ENCODE data around the gene BORCS6. TPM values are rescaled to one million over a fixed set of nuclear protein-coding genes. Genes with fewer than 3 reads are reported as not detected.

BORCS6 gene
- total and polyA plus RNA-seq, 2 of the 13 experiments (the other 11 are each of a cell fraction or from before 2014, with no cell fraction given) = 2.0 to 5.1 TPM

DNA sequence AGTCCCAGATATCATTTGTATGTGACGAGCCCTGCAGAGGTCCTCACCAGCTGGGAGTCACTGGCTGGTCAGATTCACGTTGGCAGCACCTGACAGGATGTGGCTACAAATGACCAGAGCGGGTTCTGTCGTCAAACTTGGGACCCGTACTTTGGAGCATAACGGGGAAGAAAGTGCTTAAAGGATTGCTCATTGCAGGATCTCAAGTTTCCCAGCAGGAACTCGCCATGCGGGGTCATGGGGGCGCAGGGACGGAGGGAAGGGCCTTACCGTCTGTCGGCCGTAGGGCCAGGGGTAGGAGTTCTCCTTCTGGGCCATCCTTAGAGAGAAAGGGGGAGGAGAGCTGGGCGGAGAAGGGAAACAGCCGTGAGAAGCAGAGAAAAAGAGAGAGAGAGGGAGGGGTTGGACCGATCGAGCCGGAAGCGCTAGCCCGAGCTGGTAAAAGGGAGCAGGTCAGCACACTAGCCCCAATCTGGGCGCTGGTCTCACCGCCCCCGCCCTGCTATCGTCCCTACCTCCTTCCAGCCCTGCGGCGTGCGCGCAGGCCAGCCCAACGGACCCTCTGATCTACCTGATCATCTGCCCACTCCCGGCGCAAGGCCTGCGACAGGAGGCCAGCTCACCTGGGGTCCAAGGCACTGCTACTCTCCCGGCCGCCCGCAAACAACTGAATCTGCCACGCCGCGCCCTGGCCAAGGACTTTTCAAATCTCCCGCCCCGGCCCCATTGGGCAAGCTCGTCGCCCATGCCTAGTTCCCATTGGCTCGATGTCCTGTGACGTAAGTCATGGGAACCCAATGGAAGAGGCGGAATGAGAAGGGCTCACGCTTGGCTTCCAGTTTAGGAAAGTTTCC lies 20.2 kb upstream of the BORCS6 start, which contains the start of gene AURKB (continued):
- 0 out of 2 replicates have a peak, but pooled peaks have one; percentile 52 for TF ChIP-seq KLF12 (CRISPR knock-in tag; IDR thresholded peaks at IDR 0.05; ENCODE audit: borderline replicate concordance)
- TF ChIP-seq, protein P1, sequence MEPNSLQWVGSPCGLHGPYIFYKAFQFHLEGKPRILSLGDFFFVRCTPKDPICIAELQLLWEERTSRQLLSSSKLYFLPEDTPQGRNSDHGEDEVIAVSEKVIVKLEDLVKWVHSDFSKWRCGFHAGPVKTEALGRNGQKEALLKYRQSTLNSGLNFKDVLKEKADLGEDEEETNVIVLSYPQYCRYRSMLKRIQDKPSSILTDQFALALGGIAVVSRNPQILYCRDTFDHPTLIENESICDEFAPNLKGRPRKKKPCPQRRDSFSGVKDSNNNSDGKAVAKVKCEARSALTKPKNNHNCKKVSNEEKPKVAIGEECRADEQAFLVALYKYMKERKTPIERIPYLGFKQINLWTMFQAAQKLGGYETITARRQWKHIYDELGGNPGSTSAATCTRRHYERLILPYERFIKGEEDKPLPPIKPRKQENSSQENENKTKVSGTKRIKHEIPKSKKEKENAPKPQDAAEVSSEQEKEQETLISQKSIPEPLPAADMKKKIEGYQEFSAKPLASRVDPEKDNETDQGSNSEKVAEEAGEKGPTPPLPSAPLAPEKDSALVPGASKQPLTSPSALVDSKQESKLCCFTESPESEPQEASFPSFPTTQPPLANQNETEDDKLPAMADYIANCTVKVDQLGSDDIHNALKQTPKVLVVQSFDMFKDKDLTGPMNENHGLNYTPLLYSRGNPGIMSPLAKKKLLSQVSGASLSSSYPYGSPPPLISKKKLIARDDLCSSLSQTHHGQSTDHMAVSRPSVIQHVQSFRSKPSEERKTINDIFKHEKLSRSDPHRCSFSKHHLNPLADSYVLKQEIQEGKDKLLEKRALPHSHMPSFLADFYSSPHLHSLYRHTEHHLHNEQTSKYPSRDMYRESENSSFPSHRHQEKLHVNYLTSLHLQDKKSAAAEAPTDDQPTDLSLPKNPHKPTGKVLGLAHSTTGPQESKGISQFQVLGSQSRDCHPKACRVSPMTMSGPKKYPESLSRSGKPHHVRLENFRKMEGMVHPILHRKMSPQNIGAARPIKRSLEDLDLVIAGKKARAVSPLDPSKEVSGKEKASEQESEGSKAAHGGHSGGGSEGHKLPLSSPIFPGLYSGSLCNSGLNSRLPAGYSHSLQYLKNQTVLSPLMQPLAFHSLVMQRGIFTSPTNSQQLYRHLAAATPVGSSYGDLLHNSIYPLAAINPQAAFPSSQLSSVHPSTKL (CRISPR knock-in tag; IDR thresholded peaks at IDR 0.05) = no peak; the same call in 1 of the 2 replicates
- peak; percentile 85; the same call in 1 of the 2 replicates for TF ChIP-seq CEBPB (IDR thresholded peaks at IDR 0.05; ENCODE audit: borderline replicate concordance, low read depth, low read length)
- peak; percentile 83; the same call in 1 of the 2 replicates for TF ChIP-seq ZNF253 (CRISPR knock-in tag; IDR thresholded peaks at IDR 0.05; ENCODE audit: borderline replicate concordance)
- TF ChIP-seq, protein P2, sequence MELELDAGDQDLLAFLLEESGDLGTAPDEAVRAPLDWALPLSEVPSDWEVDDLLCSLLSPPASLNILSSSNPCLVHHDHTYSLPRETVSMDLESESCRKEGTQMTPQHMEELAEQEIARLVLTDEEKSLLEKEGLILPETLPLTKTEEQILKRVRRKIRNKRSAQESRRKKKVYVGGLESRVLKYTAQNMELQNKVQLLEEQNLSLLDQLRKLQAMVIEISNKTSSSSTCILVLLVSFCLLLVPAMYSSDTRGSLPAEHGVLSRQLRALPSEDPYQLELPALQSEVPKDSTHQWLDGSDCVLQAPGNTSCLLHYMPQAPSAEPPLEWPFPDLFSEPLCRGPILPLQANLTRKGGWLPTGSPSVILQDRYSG (CRISPR knock-in tag; IDR thresholded peaks at IDR 0.05) = no peak
- TF ChIP-seq, protein P3, sequence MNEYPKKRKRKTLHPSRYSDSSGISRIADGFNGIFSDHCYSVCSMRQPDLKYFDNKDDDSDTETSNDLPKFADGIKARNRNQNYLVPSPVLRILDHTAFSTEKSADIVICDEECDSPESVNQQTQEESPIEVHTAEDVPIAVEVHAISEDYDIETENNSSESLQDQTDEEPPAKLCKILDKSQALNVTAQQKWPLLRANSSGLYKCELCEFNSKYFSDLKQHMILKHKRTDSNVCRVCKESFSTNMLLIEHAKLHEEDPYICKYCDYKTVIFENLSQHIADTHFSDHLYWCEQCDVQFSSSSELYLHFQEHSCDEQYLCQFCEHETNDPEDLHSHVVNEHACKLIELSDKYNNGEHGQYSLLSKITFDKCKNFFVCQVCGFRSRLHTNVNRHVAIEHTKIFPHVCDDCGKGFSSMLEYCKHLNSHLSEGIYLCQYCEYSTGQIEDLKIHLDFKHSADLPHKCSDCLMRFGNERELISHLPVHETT (CRISPR knock-in tag; conservative IDR thresholded peaks at IDR 0.05) = no peak
- TF ChIP-seq ZNF816 (CRISPR knock-in tag; IDR thresholded peaks at IDR 0.05; ENCODE audit: borderline replicate concordance) = no peak; the same call in 1 of the 2 replicates
- TF ChIP-seq, protein P4, sequence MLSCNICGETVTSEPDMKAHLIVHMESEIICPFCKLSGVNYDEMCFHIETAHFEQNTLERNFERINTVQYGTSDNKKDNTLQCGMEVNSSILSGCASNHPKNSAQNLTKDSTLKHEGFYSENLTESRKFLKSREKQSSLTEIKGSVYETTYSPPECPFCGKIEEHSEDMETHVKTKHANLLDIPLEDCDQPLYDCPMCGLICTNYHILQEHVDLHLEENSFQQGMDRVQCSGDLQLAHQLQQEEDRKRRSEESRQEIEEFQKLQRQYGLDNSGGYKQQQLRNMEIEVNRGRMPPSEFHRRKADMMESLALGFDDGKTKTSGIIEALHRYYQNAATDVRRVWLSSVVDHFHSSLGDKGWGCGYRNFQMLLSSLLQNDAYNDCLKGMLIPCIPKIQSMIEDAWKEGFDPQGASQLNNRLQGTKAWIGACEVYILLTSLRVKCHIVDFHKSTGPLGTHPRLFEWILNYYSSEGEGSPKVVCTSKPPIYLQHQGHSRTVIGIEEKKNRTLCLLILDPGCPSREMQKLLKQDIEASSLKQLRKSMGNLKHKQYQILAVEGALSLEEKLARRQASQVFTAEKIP (CRISPR knock-in tag; IDR thresholded peaks at IDR 0.05; ENCODE audit: borderline replicate concordance) = no peak
- no peak for TF ChIP-seq ZNF737 (CRISPR knock-in tag; IDR thresholded peaks at IDR 0.05; ENCODE audit: borderline replicate concordance)
- no peak for TF ChIP-seq KAT8 (CRISPR knock-in tag; IDR thresholded peaks at IDR 0.05)
- no peak for TF ChIP-seq FOSL2 (CRISPR knock-in tag; IDR thresholded peaks at IDR 0.05)
- TF ChIP-seq ZNF10 (CRISPR knock-in tag; IDR thresholded peaks at IDR 0.05; ENCODE audit: borderline replicate concordance, low read depth) = no peak
- TF ChIP-seq, protein P5, sequence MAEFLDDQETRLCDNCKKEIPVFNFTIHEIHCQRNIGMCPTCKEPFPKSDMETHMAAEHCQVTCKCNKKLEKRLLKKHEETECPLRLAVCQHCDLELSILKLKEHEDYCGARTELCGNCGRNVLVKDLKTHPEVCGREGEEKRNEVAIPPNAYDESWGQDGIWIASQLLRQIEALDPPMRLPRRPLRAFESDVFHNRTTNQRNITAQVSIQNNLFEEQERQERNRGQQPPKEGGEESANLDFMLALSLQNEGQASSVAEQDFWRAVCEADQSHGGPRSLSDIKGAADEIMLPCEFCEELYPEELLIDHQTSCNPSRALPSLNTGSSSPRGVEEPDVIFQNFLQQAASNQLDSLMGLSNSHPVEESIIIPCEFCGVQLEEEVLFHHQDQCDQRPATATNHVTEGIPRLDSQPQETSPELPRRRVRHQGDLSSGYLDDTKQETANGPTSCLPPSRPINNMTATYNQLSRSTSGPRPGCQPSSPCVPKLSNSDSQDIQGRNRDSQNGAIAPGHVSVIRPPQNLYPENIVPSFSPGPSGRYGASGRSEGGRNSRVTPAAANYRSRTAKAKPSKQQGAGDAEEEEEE (CRISPR knock-in tag; IDR thresholded peaks at IDR 0.05; ENCODE audit: borderline replicate concordance) = no peak
- 0 out of 2 replicates have a peak, but pooled peaks have one; percentile 52 for TF ChIP-seq HOXD1 (CRISPR knock-in tag; IDR thresholded peaks at IDR 0.05)
- no peak for TF ChIP-seq FOXJ3 (CRISPR knock-in tag; IDR thresholded peaks at IDR 0.05; ENCODE audit: borderline replicate concordance)
- TF ChIP-seq, protein P6, sequence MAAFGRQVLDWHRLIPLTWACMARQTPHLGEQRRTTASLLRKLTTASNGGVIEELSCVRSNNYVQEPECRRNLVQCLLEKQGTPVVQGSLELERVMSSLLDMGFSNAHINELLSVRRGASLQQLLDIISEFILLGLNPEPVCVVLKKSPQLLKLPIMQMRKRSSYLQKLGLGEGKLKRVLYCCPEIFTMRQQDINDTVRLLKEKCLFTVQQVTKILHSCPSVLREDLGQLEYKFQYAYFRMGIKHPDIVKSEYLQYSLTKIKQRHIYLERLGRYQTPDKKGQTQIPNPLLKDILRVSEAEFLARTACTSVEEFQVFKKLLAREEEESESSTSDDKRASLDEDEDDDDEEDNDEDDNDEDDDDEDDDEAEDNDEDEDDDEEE (CRISPR knock-in tag; IDR thresholded peaks at IDR 0.05) = no peak

Measured in HepG2 (cell line).